ENCODE measurements around the gene CELF1. TPM values are rescaled to one million over a fixed set of nuclear protein-coding genes. Genes with fewer than 3 reads are reported as not detected.

Gene CELF1
- total and polyA plus RNA-seq, 9 of the 15 experiments (the other 6 are each of a cell fraction or from before 2014, with no cell fraction given), result 11.3 to 142 (median 77.4) TPM

DNA sequence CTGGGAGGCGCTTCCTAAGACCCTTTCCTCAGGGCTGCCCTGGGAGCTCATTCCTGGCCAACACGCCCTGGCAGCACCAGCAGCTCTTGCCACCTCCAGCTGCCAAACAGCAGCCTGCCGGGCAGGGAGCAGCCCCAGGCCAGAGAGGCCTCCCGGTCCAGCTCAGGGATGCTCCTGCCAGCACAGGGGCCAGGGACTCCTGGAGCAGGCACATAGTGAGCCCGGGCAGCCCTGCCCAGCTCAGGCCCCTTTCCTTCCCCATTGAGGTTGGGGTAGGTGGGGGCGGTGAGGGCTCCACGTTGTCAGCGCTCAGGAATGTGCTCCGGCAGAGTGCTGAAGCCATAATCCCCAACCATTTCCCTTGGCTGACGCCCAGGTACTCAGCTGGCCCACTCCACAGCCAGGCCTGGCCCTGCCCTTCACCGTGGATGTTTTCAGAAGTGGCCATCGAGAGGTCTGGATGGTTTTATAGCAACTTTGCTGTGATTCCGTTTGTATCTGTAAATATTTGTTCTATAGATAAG lies 136.9 kb downstream of the CELF1 start:
- DNase-seq (ENCODE audit: extremely low read depth in 1 of 4, low spot score in 3 of 4), result peak in 1 of 4 experiments; percentile 26
- Histone ChIP-seq H3K27me3 (ENCODE audit: control insufficient read depth in 2 of 2, insufficient read depth in 2 of 2, low read length in 2 of 2) (no peaks in the 10 kb centered on the region), H3K79me2 (ENCODE audit: control insufficient read depth, insufficient read depth, low read length) (no peaks in the 10 kb centered on the region), H3K4me3 (no peak overlapping the region), H2AFZ (ENCODE audit: low read depth, low read length) (no peak overlapping the region), H3K4me1 (replicated peaks in 1 of 2; ENCODE audit: control insufficient read depth in 2 of 2, insufficient read depth in 2 of 2, low read length in 2 of 2) (peaks cover 0 to 53% of the 10 kb centered on the region in 2 experiments; a peak in 2 of 5 replicates), H3K9ac (ENCODE audit: insufficient read depth in 1 of 2, low read depth in 2 of 2, low read length in 2 of 2) (peak overlapping the region in 1 of 2 experiments; percentile 72; a peak in 1 of 4 replicates), H3K27ac (ENCODE audit: extremely low read depth, low read depth, low read length) (no peak overlapping the region), H3K9me3 (replicated peaks; ENCODE audit: control insufficient read depth, insufficient read depth, low read depth, low read length) (no peaks in the 10 kb centered on the region), H3K36me3 (ENCODE audit: control insufficient read depth, insufficient read depth, low read length) (peaks cover 35% of the 10 kb centered on the region), H4K20me1 (replicated peaks; ENCODE audit: control insufficient read depth, insufficient read depth, low read length) (peaks cover 9% of the 10 kb centered on the region; the same call in 1 of the 2 replicates), H3K4me2 (ENCODE audit: insufficient read depth, low read length) (no peak overlapping the region), H3K9me1 (ENCODE audit: control insufficient read depth, insufficient read depth, low read length) (peaks cover 10% of the 10 kb centered on the region)
- in situ Hi-C loops (cut with MboI) (no loop called here), intact Hi-C loops (cut with micrococcal nuclease) (no loop called here)
- peak; percentile 25 for ATAC-seq
- peak; percentile 6 for FAIRE-seq
- BruUV-seq (replicated peaks), result no TSS peak
- CTCF ChIA-PET (ENCODE audit: low intra/inter-chr PET ratio), result interaction anchor here (0.7 kb wide), 1 partner anchor 61 kb away, joined by 3 read pairs; no protein-coding TSS in a partner anchor
- 65% methylated on average over 11 of the region's 13 CpGs for WGBS (ENCODE audit: insufficient coverage, low coverage, missing lambda C conversion rate)
- POLR2A ChIA-PET, result interaction anchor here (0.6 to 2.9 kb wide), 3 partner anchors 10 to 236 kb away, joined by 3 to 23 read pairs (median 3); partner anchors contain the start of gene PSMC3
- TF ChIP-seq NUFIP1 (IDR thresholded peaks at IDR 0.05; ENCODE audit: partially characterized antibody) (no peak), WHSC1 (IDR thresholded peaks at IDR 0.05; ENCODE audit: low read length) (no peak), POLR2G (IDR thresholded peaks at IDR 0.05; ENCODE audit: low read depth, low read length) (peak; percentile 81), RBFOX2 (IDR thresholded peaks at IDR 0.05; ENCODE audit: low read depth, low read length) (peak; percentile 63), ZNF717 (CRISPR knock-in tag; IDR thresholded peaks at IDR 0.05) (no peak), SIRT6 (IDR thresholded peaks at IDR 0.05; ENCODE audit: low read depth, low read length) (peak; percentile 40), RBM22 (IDR thresholded peaks at IDR 0.05; ENCODE audit: low read depth, low read length, poor library complexity, severe bottlenecking) (peak; percentile 81), ZNF133 (CRISPR knock-in tag; IDR thresholded peaks at IDR 0.05) (no peak), SNIP1 (IDR thresholded peaks at IDR 0.05; ENCODE audit: low read depth) (no peak), ZNF584 (CRISPR knock-in tag; IDR thresholded peaks at IDR 0.05; ENCODE audit: low read depth) (no peak), NFIC (IDR thresholded peaks at IDR 0.05) (peak; percentile 25; the same call in 1 of the 2 replicates), SUPT5H (IDR thresholded peaks at IDR 0.05) (0 out of 2 replicates have a peak, but pooled peaks have one; percentile 45)
- TF ChIP-seq, protein P1, sequence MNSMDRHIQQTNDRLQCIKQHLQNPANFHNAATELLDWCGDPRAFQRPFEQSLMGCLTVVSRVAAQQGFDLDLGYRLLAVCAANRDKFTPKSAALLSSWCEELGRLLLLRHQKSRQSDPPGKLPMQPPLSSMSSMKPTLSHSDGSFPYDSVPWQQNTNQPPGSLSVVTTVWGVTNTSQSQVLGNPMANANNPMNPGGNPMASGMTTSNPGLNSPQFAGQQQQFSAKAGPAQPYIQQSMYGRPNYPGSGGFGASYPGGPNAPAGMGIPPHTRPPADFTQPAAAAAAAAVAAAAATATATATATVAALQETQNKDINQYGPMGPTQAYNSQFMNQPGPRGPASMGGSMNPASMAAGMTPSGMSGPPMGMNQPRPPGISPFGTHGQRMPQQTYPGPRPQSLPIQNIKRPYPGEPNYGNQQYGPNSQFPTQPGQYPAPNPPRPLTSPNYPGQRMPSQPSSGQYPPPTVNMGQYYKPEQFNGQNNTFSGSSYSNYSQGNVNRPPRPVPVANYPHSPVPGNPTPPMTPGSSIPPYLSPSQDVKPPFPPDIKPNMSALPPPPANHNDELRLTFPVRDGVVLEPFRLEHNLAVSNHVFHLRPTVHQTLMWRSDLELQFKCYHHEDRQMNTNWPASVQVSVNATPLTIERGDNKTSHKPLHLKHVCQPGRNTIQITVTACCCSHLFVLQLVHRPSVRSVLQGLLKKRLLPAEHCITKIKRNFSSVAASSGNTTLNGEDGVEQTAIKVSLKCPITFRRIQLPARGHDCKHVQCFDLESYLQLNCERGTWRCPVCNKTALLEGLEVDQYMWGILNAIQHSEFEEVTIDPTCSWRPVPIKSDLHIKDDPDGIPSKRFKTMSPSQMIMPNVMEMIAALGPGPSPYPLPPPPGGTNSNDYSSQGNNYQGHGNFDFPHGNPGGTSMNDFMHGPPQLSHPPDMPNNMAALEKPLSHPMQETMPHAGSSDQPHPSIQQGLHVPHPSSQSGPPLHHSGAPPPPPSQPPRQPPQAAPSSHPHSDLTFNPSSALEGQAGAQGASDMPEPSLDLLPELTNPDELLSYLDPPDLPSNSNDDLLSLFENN (IDR thresholded peaks at IDR 0.05; ENCODE audit: low read depth in 2 of 2, low read length in 2 of 2), result no peak
- TF ChIP-seq, protein P2, sequence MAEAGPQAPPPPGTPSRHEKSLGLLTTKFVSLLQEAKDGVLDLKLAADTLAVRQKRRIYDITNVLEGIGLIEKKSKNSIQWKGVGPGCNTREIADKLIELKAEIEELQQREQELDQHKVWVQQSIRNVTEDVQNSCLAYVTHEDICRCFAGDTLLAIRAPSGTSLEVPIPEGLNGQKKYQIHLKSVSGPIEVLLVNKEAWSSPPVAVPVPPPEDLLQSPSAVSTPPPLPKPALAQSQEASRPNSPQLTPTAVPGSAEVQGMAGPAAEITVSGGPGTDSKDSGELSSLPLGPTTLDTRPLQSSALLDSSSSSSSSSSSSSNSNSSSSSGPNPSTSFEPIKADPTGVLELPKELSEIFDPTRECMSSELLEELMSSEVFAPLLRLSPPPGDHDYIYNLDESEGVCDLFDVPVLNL (CRISPR knock-in tag; IDR thresholded peaks at IDR 0.05; ENCODE audit: low read depth), result no peak
- TF ChIP-seq, protein P3, sequence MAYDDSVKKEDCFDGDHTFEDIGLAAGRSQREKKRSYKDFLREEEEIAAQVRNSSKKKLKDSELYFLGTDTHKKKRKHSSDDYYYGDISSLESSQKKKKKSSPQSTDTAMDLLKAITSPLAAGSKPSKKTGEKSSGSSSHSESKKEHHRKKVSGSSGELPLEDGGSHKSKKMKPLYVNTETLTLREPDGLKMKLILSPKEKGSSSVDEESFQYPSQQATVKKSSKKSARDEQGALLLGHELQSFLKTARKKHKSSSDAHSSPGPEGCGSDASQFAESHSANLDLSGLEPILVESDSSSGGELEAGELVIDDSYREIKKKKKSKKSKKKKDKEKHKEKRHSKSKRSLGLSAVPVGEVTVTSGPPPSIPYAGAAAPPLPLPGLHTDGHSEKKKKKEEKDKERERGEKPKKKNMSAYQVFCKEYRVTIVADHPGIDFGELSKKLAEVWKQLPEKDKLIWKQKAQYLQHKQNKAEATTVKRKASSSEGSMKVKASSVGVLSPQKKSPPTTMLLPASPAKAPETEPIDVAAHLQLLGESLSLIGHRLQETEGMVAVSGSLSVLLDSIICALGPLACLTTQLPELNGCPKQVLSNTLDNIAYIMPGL (CRISPR knock-in tag; IDR thresholded peaks at IDR 0.05), result no peak
